Vagina (tissue), 2 donors: ENCODE measurements around the gene PTPN1. TPM values are rescaled to one million over a fixed set of nuclear protein-coding genes. Genes with fewer than 3 reads are reported as not detected.
A peak's percentile ranks its signal among the peaks of the same experiment; 100 is the strongest.

ENCODE experiments used
- DNase-seq, 2 donors: peaks; one replicate each; pipeline ENCODE4 v3.0.0-alpha.2; 2017; ENCODE audit errors: extremely low spot score in 2 of 2
- H3K27ac ChIP-seq: fragments of 200-600 bp; sonication (generic); one replicate; pipeline ENCODE4 v1.5.1; 2019
- H3K27me3 ChIP-seq: fragments of 200-600 bp; sonication (generic); one replicate; pipeline ENCODE4 v1.5.1; 2019
- H3K36me3 ChIP-seq, 2 donors: fragments of 200-600 bp; sonication (generic); one replicate each; pipeline ENCODE4 v1.5.1; 2017 to 2019
- H3K4me1 ChIP-seq: fragments of 200-600 bp; sonication (generic); one replicate; pipeline ENCODE4 v1.5.1; 2019
- H3K4me3 ChIP-seq, 2 donors: fragments of 200-600 bp; sonication (generic); 1 replicate in 1 of 2; 2 replicates in 1 of 2; pipeline ENCODE4 v1.5.1; 2016 to 2019
- H3K9me3 ChIP-seq: fragments of 200-600 bp; sonication (generic); one replicate; pipeline ENCODE4 v1.5.1; 2019
- CTCF ChIP-seq, 3 experiments: fragments of 450-650 bp in 2 of 3; fragments of 200-600 bp in 1 of 3; sonication (generic) in 1 of 3; IDR thresholded peaks; one replicate each; pipeline ENCODE4 v1.5.1; 2017 to 2019; ENCODE audit warnings: antibody characterized with exemption in 3 of 3, mild to moderate bottlenecking in 2 of 3, moderate library complexity in 2 of 3
- POLR2A ChIP-seq, 2 donors: fragments of 450-650 bp; IDR thresholded peaks; one replicate each; pipeline ENCODE4 v1.6.1; 2017; ENCODE audit warnings: antibody characterized with exemption in 2 of 2, mild to moderate bottlenecking in 2 of 2, moderate library complexity in 2 of 2
- POLR2AphosphoS5 ChIP-seq, 2 donors: sonication (generic); formaldehyde crosslinking; IDR thresholded peaks; one replicate each; pipeline ENCODE4 v1.9.0; 2017; ENCODE audit warnings: antibody characterized with exemption in 2 of 2, mild to moderate bottlenecking in 2 of 2, low read depth in 1 of 2; ENCODE audit not compliant: insufficient read depth in 1 of 2
- intact Hi-C: fragments of 100-400 bp; cut with DNase I; formaldehyde crosslinking; loops from one replicate; pipeline ENCODE4 v1.15.1; 2023
- total RNA-seq: library from RNA; depleted of rRNA; stranded (reverse); fragments of >200 nt; gene quantifications from one replicate; pipeline ENCODE4 v1.2.3, GENCODE V29; 2016

The PTPN1 gene
- total RNA-seq, 1 donor from 2014 or later = 25.3 TPM

- H3K27ac ChIP-seq = no peak overlapping the region
- H3K36me3 ChIP-seq = no peaks in the 10 kb centered on the region
- H3K27me3 ChIP-seq = no peaks in the 10 kb centered on the region
- intact Hi-C loops = no loop called here
- H3K4me3 ChIP-seq = no peak overlapping the region
- no peaks in the 10 kb centered on the region for H3K9me3 ChIP-seq
- TF ChIP-seq POLR2A (IDR thresholded peaks at IDR 0.05) (no peak), POLR2AphosphoS5 (IDR thresholded peaks at IDR 0.05; ENCODE audit: insufficient read depth in 1 of 2, low read depth in 1 of 2) (no peak), CTCF (IDR thresholded peaks at IDR 0.05) (no peak)
- H3K4me1 ChIP-seq = peaks cover 23% of the 10 kb centered on the region
- no peak for DNase-seq
Observed at GRCh38 chr20:50555662-50556061, 45.5 kb downstream of the PTPN1 start.

GRCh38 chr20:50557549-50558134 is 47.5 kb downstream of the PTPN1 start:
- Histone ChIP-seq H3K27ac (no peak overlapping the region), H3K27me3 (no peaks in the 10 kb centered on the region), H3K4me1 (peaks cover 29% of the 10 kb centered on the region), H3K9me3 (no peaks in the 10 kb centered on the region), H3K36me3 (no peaks in the 10 kb centered on the region), H3K4me3 (no peak overlapping the region)
- TF ChIP-seq POLR2AphosphoS5 (IDR thresholded peaks at IDR 0.05; ENCODE audit: insufficient read depth in 1 of 2, low read depth in 1 of 2) = no peak
- TF ChIP-seq POLR2A (IDR thresholded peaks at IDR 0.05) = no peak
- TF ChIP-seq CTCF (IDR thresholded peaks at IDR 0.05) = no peak
- intact Hi-C loops = no loop called here
- no peak for DNase-seq

GRCh38 chr20:50558483-50558925 is 48.3 kb downstream of the PTPN1 start:
- no peak overlapping the region for H3K27ac ChIP-seq
- peaks cover 33% of the 10 kb centered on the region for H3K4me1 ChIP-seq
- no peak for TF ChIP-seq POLR2AphosphoS5 (IDR thresholded peaks at IDR 0.05; ENCODE audit: insufficient read depth in 1 of 2, low read depth in 1 of 2)
- TF ChIP-seq CTCF (IDR thresholded peaks at IDR 0.05) = no peak
- no peak for TF ChIP-seq POLR2A (IDR thresholded peaks at IDR 0.05)
- H3K36me3 ChIP-seq = no peaks in the 10 kb centered on the region
- no peaks in the 10 kb centered on the region for H3K9me3 ChIP-seq
- intact Hi-C loops = no loop called here
- H3K27me3 ChIP-seq = no peaks in the 10 kb centered on the region
- H3K4me3 ChIP-seq = no peak overlapping the region
- DNase-seq = no peak

DNA sequence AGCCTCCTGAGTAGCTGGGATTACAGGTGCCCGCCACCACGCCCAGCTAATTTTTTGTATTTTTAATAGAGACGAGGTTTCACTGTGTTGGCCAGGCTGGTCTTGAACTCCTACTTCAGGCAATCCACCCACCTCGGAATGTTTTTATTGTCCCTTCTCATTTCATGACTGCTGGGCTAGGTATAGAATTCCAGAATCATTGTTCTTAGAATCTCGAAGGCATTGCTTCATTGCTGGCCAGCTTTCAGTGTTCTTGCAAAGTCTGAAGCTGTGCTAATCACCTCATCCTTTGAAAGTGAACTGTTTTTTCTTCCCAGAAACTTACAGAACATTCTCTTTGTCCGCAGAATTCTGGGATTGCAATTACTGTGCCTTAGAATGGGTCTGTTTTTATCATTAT is 49.0 kb downstream of the PTPN1 start:
- no peak for DNase-seq
- Histone ChIP-seq H3K4me1 (peaks cover 35% of the 10 kb centered on the region), H3K27ac (no peak overlapping the region), H3K4me3 (no peak overlapping the region), H3K27me3 (no peaks in the 10 kb centered on the region), H3K36me3 (no peaks in the 10 kb centered on the region), H3K9me3 (no peaks in the 10 kb centered on the region)
- intact Hi-C loops = no loop called here
- TF ChIP-seq CTCF (IDR thresholded peaks at IDR 0.05) = no peak
- TF ChIP-seq POLR2A (IDR thresholded peaks at IDR 0.05) = no peak
- TF ChIP-seq POLR2AphosphoS5 (IDR thresholded peaks at IDR 0.05; ENCODE audit: insufficient read depth in 1 of 2, low read depth in 1 of 2) = no peak

- Histone ChIP-seq H3K4me3 (no peak overlapping the region), H3K27me3 (no peaks in the 10 kb centered on the region), H3K27ac (peak overlapping the region; percentile 79), H3K36me3 (peaks cover 0 to under 1% of the 10 kb centered on the region in 2 donors), H3K4me1 (peaks cover 44% of the 10 kb centered on the region), H3K9me3 (no peaks in the 10 kb centered on the region)
- no peak for TF ChIP-seq POLR2AphosphoS5 (IDR thresholded peaks at IDR 0.05; ENCODE audit: insufficient read depth in 1 of 2, low read depth in 1 of 2)
- TF ChIP-seq CTCF (IDR thresholded peaks at IDR 0.05) = no peak
- TF ChIP-seq POLR2A (IDR thresholded peaks at IDR 0.05) = no peak
- intact Hi-C loops = no loop called here
- DNase-seq = no peak
Observed at GRCh38 chr20:50559856-50560638, 49.9 kb downstream of the PTPN1 start.
